Erythroblast (primary cell): ENCODE results near the gene HUS1B.

Source experiments
- GATA1 ChIP-seq: IDR thresholded peaks from 2 replicates; pipeline ENCODE4 v1.6.1; 2011; ENCODE audit warnings: low read depth, mild to moderate bottlenecking, control low read depth, low read length, moderate library complexity
- POLR2A ChIP-seq: IDR thresholded peaks from 2 replicates; pipeline ENCODE4 v1.6.1; 2011; ENCODE audit warnings: mild to moderate bottlenecking, low read length

GRCh38 chr6:686497-686896, 29.6 kb upstream of the HUS1B start:
- TF ChIP-seq POLR2A (no peak), GATA1 (no peak)
